Loucy (cell line): ENCODE data around the gene PCYT2.

Source experiments
- CTCF ChIP-seq: fragments of 200-600 bp; sonication (generic); conservative IDR thresholded peaks from 2 replicates; pipeline ENCODE4 v1.5.1; 2014; ENCODE audit warnings: mild to moderate bottlenecking, antibody characterized with exemption, low read length
- EZH2phosphoT487 ChIP-seq: fragments of 200-600 bp; IDR thresholded peaks from 2 replicates; pipeline ENCODE4 v1.6.1; 2018; ENCODE audit warnings: antibody characterized with exemption, mild to moderate bottlenecking, moderate library complexity, borderline replicate concordance

GRCh38 chr17:81958633-81959342 is 47.6 kb upstream of the PCYT2 start:
- TF ChIP-seq CTCF (no peak), EZH2phosphoT487 (no peak)
